ENCODE measurements around the gene HLA-DPA1.
A peak's percentile ranks its signal among the peaks of the same experiment; 100 is the strongest.

HLA-DPA1 gene

GRCh38 chr6:33116841-33117711 lies 43.6 kb upstream of the HLA-DPA1 start:
- no peak for DNase-seq (ENCODE audit: extremely low spot score)
- CTCF ChIA-PET: no interaction called here
- POLR2A ChIA-PET: interaction anchor here (0.5 kb wide), 1 partner anchor 107 kb away, joined by 3 read pairs; no protein-coding TSS in a partner anchor
- TF ChIP-seq LEF1 (IDR thresholded peaks at IDR 0.05; ENCODE audit: borderline replicate concordance) (no peak), FOXM1 (IDR thresholded peaks at IDR 0.05; ENCODE audit: borderline replicate concordance) (no peak), FOXA1 (IDR thresholded peaks at IDR 0.05) (no peak), L3MBTL2 (conservative IDR thresholded peaks at IDR 0.05) (no peak), NFRKB (IDR thresholded peaks at IDR 0.05) (no peak), ELF4 (IDR thresholded peaks at IDR 0.05) (no peak), ZNF384 (IDR thresholded peaks at IDR 0.05) (no peak), SP1 (IDR thresholded peaks at IDR 0.05) (no peak)
- TF ChIP-seq, protein P1, sequence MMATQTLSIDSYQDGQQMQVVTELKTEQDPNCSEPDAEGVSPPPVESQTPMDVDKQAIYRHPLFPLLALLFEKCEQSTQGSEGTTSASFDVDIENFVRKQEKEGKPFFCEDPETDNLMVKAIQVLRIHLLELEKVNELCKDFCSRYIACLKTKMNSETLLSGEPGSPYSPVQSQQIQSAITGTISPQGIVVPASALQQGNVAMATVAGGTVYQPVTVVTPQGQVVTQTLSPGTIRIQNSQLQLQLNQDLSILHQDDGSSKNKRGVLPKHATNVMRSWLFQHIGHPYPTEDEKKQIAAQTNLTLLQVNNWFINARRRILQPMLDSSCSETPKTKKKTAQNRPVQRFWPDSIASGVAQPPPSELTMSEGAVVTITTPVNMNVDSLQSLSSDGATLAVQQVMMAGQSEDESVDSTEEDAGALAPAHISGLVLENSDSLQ (IDR thresholded peaks at IDR 0.05): no peak

GRCh38 chr6:33116417-33116816 lies 43.0 kb upstream of the HLA-DPA1 start:
- TF ChIP-seq FOXK2 (IDR thresholded peaks at IDR 0.05) (no peak), ELF4 (IDR thresholded peaks at IDR 0.05) (no peak), FOXM1 (IDR thresholded peaks at IDR 0.05; ENCODE audit: borderline replicate concordance) (no peak), NFRKB (IDR thresholded peaks at IDR 0.05) (no peak), SUZ12 (IDR thresholded peaks at IDR 0.05) (no peak), SP1 (IDR thresholded peaks at IDR 0.05) (no peak), TARDBP (IDR thresholded peaks at IDR 0.05) (no peak), L3MBTL2 (conservative IDR thresholded peaks at IDR 0.05) (no peak), ARNT (IDR thresholded peaks at IDR 0.05) (no peak), ZNF384 (IDR thresholded peaks at IDR 0.05) (no peak), BHLHE40 (IDR thresholded peaks at IDR 0.05; ENCODE audit: borderline replicate concordance) (no peak), CTBP1 (IDR thresholded peaks at IDR 0.05; ENCODE audit: borderline replicate concordance) (no peak), FOXA1 (IDR thresholded peaks at IDR 0.05) (no peak)
- ChIA-PET CTCF (no interaction called here), POLR2A (no interaction called here)
- no peak for DNase-seq (ENCODE audit: extremely low spot score)

GRCh38 chr6:33114406-33114805 lies 41.0 kb upstream of the HLA-DPA1 start:
- POLR2A ChIA-PET: interaction anchor here (0.6 to 0.7 kb wide), 2 partner anchors 134 to 1315 kb away, joined by 3 read pairs; no protein-coding TSS in a partner anchor
- CTCF ChIA-PET: interaction anchor here (1.0 kb wide), 1 partner anchor 100 kb away, joined by 3 read pairs; no protein-coding TSS in a partner anchor
- no peak for TF ChIP-seq ELF4 (IDR thresholded peaks at IDR 0.05)
- TF ChIP-seq L3MBTL2 (conservative IDR thresholded peaks at IDR 0.05): no peak
- TF ChIP-seq FOXA1 (IDR thresholded peaks at IDR 0.05): no peak
- TF ChIP-seq TARDBP (IDR thresholded peaks at IDR 0.05): no peak
- TF ChIP-seq CTBP1 (IDR thresholded peaks at IDR 0.05; ENCODE audit: borderline replicate concordance): no peak
- no peak for TF ChIP-seq BHLHE40 (IDR thresholded peaks at IDR 0.05; ENCODE audit: borderline replicate concordance)
- no peak for DNase-seq (ENCODE audit: extremely low spot score)

DNA sequence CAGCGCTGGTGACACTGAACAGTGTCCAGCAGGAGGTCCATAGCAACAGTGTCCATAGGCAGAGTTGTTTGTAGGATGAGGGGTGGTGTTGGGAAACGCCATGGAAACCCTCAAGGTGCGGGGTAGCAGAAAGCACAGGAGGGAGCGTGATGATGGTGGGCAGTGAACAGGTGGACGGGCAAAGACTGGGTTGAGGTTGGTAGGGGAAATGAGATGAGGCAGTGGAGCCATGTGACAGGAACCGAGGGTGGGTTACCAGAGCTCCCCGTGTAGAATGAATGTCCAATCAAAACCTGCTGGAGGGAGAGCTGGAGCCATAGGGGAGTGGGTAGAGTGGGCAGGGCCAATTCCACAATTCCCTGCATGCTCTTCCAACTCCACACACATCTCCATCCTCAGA lies 40.3 kb upstream of the HLA-DPA1 start:
- no peak for DNase-seq (ENCODE audit: extremely low spot score)
- TF ChIP-seq BHLHE40 (IDR thresholded peaks at IDR 0.05; ENCODE audit: borderline replicate concordance) (no peak), HDGF (IDR thresholded peaks at IDR 0.05; ENCODE audit: borderline replicate concordance) (no peak), TARDBP (IDR thresholded peaks at IDR 0.05) (no peak), ARNT (IDR thresholded peaks at IDR 0.05) (no peak), CTBP1 (IDR thresholded peaks at IDR 0.05; ENCODE audit: borderline replicate concordance) (no peak), LEF1 (IDR thresholded peaks at IDR 0.05; ENCODE audit: borderline replicate concordance) (no peak), ZNF384 (IDR thresholded peaks at IDR 0.05) (no peak), FOXK2 (IDR thresholded peaks at IDR 0.05) (no peak), SP1 (IDR thresholded peaks at IDR 0.05) (no peak), FOXM1 (IDR thresholded peaks at IDR 0.05; ENCODE audit: borderline replicate concordance) (no peak), FOXA1 (IDR thresholded peaks at IDR 0.05) (no peak), ELF4 (IDR thresholded peaks at IDR 0.05) (no peak), SUZ12 (IDR thresholded peaks at IDR 0.05) (no peak), L3MBTL2 (conservative IDR thresholded peaks at IDR 0.05) (no peak), NFRKB (IDR thresholded peaks at IDR 0.05) (no peak)
- TF ChIP-seq, protein P1 (IDR thresholded peaks at IDR 0.05): no peak
- CTCF ChIA-PET: interaction anchor here (0.6 kb wide), 1 partner anchor 13 kb away, joined by 3 read pairs; no protein-coding TSS in a partner anchor
- POLR2A ChIA-PET: interaction anchor here (0.7 kb wide), 1 partner anchor 134 kb away, joined by 3 read pairs; no protein-coding TSS in a partner anchor

- DNase-seq (ENCODE audit: extremely low spot score): peak; percentile 63
- CTCF ChIA-PET: interaction anchor here (0.7 to 1.2 kb wide), 2 partner anchors 101 to 179 kb away, joined by 3 read pairs; no protein-coding TSS in a partner anchor
- TF ChIP-seq FOXA1 (IDR thresholded peaks at IDR 0.05): no peak
- TF ChIP-seq SUZ12 (IDR thresholded peaks at IDR 0.05): no peak
- no peak for TF ChIP-seq HDGF (IDR thresholded peaks at IDR 0.05; ENCODE audit: borderline replicate concordance)
- POLR2A ChIA-PET: no interaction called here
Observed at GRCh38 chr6:33112148-33112547, 38.7 kb upstream of the HLA-DPA1 start.

GRCh38 chr6:33108307-33108706 lies 34.9 kb upstream of the HLA-DPA1 start:
- TF ChIP-seq ARNT (IDR thresholded peaks at IDR 0.05) (no peak), FOXA1 (IDR thresholded peaks at IDR 0.05) (no peak), SP1 (IDR thresholded peaks at IDR 0.05) (no peak), L3MBTL2 (conservative IDR thresholded peaks at IDR 0.05) (no peak), SUZ12 (IDR thresholded peaks at IDR 0.05) (no peak), ELF4 (IDR thresholded peaks at IDR 0.05) (no peak), TARDBP (IDR thresholded peaks at IDR 0.05) (no peak)
- CTCF ChIA-PET: no interaction called here
- no peak for DNase-seq (ENCODE audit: extremely low spot score)
- POLR2A ChIA-PET: no interaction called here

DNA sequence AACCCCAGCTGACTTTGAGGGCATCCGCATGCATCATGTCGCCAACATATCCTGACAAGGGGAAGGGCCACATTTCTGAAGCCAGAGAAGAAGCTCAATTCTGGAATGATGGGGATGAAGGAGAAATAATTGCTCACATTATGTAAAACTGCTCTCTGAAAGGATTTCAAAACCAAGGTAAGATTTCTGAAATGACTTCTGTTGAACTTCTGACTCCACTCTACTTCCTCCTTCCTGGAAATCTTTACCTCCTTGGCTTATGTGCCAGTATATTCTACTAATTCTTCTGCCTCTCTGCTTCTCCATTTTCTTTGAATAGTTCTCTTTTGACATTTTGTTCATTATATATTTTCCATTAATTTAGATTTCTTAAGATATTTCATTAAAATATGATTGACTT lies 34.2 kb upstream of the HLA-DPA1 start:
- TF ChIP-seq ARNT (IDR thresholded peaks at IDR 0.05): no peak
- TF ChIP-seq SP1 (IDR thresholded peaks at IDR 0.05): no peak
- TF ChIP-seq, protein P1 (IDR thresholded peaks at IDR 0.05): no peak
- TF ChIP-seq BHLHE40 (IDR thresholded peaks at IDR 0.05; ENCODE audit: borderline replicate concordance): no peak
- TF ChIP-seq NFRKB (IDR thresholded peaks at IDR 0.05): no peak
- no peak for TF ChIP-seq ELF4 (IDR thresholded peaks at IDR 0.05)
- no peak for TF ChIP-seq L3MBTL2 (conservative IDR thresholded peaks at IDR 0.05)
- TF ChIP-seq FOXK2 (IDR thresholded peaks at IDR 0.05): no peak
- no peak for TF ChIP-seq FOXA1 (IDR thresholded peaks at IDR 0.05)
- CTCF ChIA-PET: no interaction called here
- POLR2A ChIA-PET: no interaction called here
- no peak for DNase-seq (ENCODE audit: extremely low spot score)
